MM.1S (cell line): ENCODE results near the gene RECQL5.

ENCODE experiments used
- DNase-seq: peaks from one replicate; pipeline ENCODE4 v3.0.0-alpha.2; 2015
- H2AFZ ChIP-seq: fragments of 300-600 bp; sonication (generic); 2 replicates; pipeline ENCODE4 v1.6.0; 2016; ENCODE audit warnings: antibody characterized with exemption, low read length
- H3F3A ChIP-seq: fragments of 300-600 bp; sonication (generic); 2 replicates; pipeline ENCODE4 v1.6.1; 2016; ENCODE audit warnings: mild to moderate bottlenecking, antibody characterized with exemption, low read length, moderate library complexity, mixed read lengths; ENCODE audit not compliant: insufficient read depth
- H3K27ac ChIP-seq: fragments of 300-600 bp; sonication (generic); 2 replicates; pipeline ENCODE4 v1.5.1; 2016; ENCODE audit warnings: mild to moderate bottlenecking, low read length
- H3K27me3 ChIP-seq: fragments of 300-600 bp; sonication (generic); replicated peaks from 2 replicates; pipeline ENCODE4 v1.6.0; 2016; ENCODE audit warnings: low read length; ENCODE audit not compliant: insufficient read depth
- H3K36me3 ChIP-seq: fragments of 300-600 bp; sonication (generic); replicated peaks from 2 replicates; pipeline ENCODE4 v1.6.1; 2016; ENCODE audit warnings: mild to moderate bottlenecking, low read length, mixed read lengths; ENCODE audit not compliant: insufficient read depth
- H3K4me1 ChIP-seq: fragments of 300-600 bp; sonication (generic); 2 replicates; pipeline ENCODE4 v1.6.1; 2016; ENCODE audit warnings: low read length, mixed read lengths
- H3K4me2 ChIP-seq: fragments of 300-600 bp; sonication (generic); 2 replicates; pipeline ENCODE4 v1.6.0; 2016; ENCODE audit warnings: low read depth, low read length
- H3K4me3 ChIP-seq: fragments of 300-600 bp; sonication (generic); 2 replicates; pipeline ENCODE4 v1.5.1; 2016; ENCODE audit warnings: low read length, mixed read lengths
- H3K79me2 ChIP-seq: fragments of 300-600 bp; sonication (generic); 2 replicates; pipeline ENCODE4 v1.6.1; 2016; ENCODE audit warnings: mixed run types, low read length, mixed read lengths
- H3K9ac ChIP-seq: fragments of 300-600 bp; sonication (generic); 2 replicates; pipeline ENCODE4 v1.6.1; 2016; ENCODE audit warnings: low read length, mixed read lengths
- H3K9me2 ChIP-seq: fragments of 300-600 bp; sonication (generic); replicated peaks from 2 replicates; pipeline ENCODE4 v1.6.1; 2016; ENCODE audit warnings: mild to moderate bottlenecking, low read length, mixed read lengths; ENCODE audit not compliant: insufficient read depth
- H3K9me3 ChIP-seq: fragments of 300-600 bp; sonication (generic); replicated peaks from 2 replicates; pipeline ENCODE4 v1.6.1; 2016; ENCODE audit warnings: mild to moderate bottlenecking, low read length, mixed read lengths; ENCODE audit not compliant: insufficient read depth
- H4K20me1 ChIP-seq: fragments of 300-600 bp; sonication (generic); 2 replicates; pipeline ENCODE4 v1.6.1; 2016; ENCODE audit warnings: mild to moderate bottlenecking, low read length, moderate library complexity, mixed read lengths; ENCODE audit not compliant: insufficient read depth
- CTCF ChIP-seq: fragments of 300-600 bp; sonication (generic); IDR thresholded peaks from 2 replicates; pipeline ENCODE4 v1.5.1; 2016; ENCODE audit warnings: antibody characterized with exemption, low read length, mixed read lengths
- EZH2 ChIP-seq: fragments of 300-600 bp; sonication (generic); optimal IDR thresholded peaks from 2 replicates; pipeline ENCODE3; 2017; ENCODE audit warnings: low read depth, mild to moderate bottlenecking, antibody characterized with exemption, low read length, mixed read lengths
- EZH2phosphoT487 ChIP-seq: fragments of 300-600 bp; sonication (generic); IDR thresholded peaks from 2 replicates; pipeline ENCODE4 v1.6.1; 2018; ENCODE audit warnings: antibody characterized with exemption, low read length

Gene RECQL5

DNA sequence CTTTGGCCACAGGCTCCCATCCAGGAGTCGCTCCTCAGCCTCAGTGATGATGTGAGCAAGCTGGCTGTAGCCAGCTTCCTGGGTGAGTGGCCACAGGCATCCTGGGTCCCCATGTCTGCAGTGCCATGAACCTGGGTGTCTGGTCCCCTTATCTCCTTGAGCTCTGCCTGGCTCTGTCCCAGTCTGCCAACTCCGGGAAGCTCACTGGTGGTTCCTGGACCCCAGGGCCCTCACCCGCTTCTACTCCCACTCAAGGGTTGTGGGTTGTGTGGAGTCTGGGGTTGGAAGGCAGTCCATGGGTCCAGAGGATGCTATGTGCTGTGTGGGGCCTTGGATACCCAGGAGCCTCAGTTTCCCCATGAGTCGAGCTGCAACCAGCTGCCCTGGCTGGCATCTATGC lies 45.5 kb downstream of the RECQL5 start:
- TF ChIP-seq CTCF (no peak), EZH2phosphoT487 (no peak), EZH2 (no peak)
- H3K9me3 ChIP-seq: no peaks in the 10 kb centered on the region
- H3K79me2 ChIP-seq: no peaks in the 10 kb centered on the region
- no peak overlapping the region for H2AFZ ChIP-seq
- no peaks in the 10 kb centered on the region for H4K20me1 ChIP-seq
- H3K27me3 ChIP-seq: peaks cover 60% of the 10 kb centered on the region
- no peak overlapping the region for H3K4me3 ChIP-seq
- no peaks in the 10 kb centered on the region for H3F3A ChIP-seq
- H3K27ac ChIP-seq: no peak overlapping the region
- H3K9me2 ChIP-seq: no peaks in the 10 kb centered on the region
- H3K4me1 ChIP-seq: no peaks in the 10 kb centered on the region
- H3K36me3 ChIP-seq: no peaks in the 10 kb centered on the region
- no peak overlapping the region for H3K9ac ChIP-seq
- no peak for DNase-seq
- H3K4me2 ChIP-seq: no peak overlapping the region

DNA sequence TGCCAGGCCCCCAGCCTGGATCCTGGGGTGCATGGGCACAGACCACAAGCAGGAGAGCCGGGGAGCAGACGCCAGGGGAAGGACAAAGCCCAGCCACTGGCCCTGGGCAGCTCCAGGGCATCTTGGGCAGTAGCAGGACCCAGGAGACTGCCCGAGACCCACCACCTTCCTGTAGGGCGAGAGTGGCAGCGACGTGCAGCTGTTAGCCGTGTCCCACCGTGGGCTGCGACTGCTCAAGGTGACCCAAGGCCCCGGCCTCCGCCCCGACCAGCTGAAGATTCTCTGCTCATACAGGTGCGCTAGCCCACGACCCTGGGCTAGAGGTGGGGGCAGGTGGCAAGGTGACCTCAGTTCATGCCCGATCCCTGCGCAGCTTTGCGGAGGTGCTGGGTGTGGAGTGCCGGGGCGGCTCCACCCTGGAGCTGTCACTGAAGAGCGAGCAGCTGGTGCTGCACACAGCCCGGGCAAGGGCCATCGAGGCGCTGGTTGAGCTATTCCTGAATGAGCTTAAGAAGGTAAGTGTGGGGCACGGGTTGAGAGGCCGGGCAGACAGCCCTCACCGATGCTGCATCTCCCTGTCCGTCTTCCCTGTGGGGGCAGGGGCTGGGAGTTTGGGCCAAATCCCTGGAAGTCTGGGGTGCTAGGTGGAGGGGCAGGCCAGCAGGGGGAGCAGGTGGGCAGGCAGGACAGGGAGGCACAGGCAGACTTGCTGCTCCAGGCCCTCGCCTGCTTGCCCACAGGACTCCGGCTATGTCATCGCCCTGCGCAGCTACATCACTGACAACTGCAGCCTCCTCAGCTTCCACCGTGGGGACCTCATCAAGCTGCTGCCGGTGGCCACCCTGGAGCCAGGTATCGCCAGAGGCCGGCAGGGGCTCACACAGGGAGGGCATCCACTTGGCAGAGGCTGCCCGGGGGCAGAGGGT lies 47.2 kb downstream of the RECQL5 start:
- H3K9me3 ChIP-seq: no peaks in the 10 kb centered on the region
- DNase-seq: peak; percentile 30
- H3K9me2 ChIP-seq: no peaks in the 10 kb centered on the region
- no peak overlapping the region for H3K4me2 ChIP-seq
- H3K27me3 ChIP-seq: peaks cover 77% of the 10 kb centered on the region
- TF ChIP-seq EZH2: no peak
- TF ChIP-seq CTCF: peak; percentile 66
- no peaks in the 10 kb centered on the region for H3F3A ChIP-seq
- no peaks in the 10 kb centered on the region for H3K79me2 ChIP-seq
- no peak overlapping the region for H3K27ac ChIP-seq
- no peaks in the 10 kb centered on the region for H4K20me1 ChIP-seq
- H3K9ac ChIP-seq: no peak overlapping the region
- no peaks in the 10 kb centered on the region for H3K36me3 ChIP-seq
- no peak overlapping the region for H2AFZ ChIP-seq
- no peak overlapping the region for H3K4me3 ChIP-seq
- H3K4me1 ChIP-seq: no peaks in the 10 kb centered on the region

GRCh38 chr17:75617675-75618074 lies 49.3 kb downstream of the RECQL5 start:
- no peaks in the 10 kb centered on the region for H3K9me3 ChIP-seq
- H3K27me3 ChIP-seq: peaks cover 96% of the 10 kb centered on the region
- no peak overlapping the region for H3K4me2 ChIP-seq
- H3K27ac ChIP-seq: no peak overlapping the region
- H3F3A ChIP-seq: no peaks in the 10 kb centered on the region
- DNase-seq: no peak
- H3K4me3 ChIP-seq: no peak overlapping the region
- no peaks in the 10 kb centered on the region for H3K4me1 ChIP-seq
- no peak overlapping the region for H3K9ac ChIP-seq
- H3K9me2 ChIP-seq: no peaks in the 10 kb centered on the region
- no peak overlapping the region for H2AFZ ChIP-seq
- no peaks in the 10 kb centered on the region for H4K20me1 ChIP-seq
- no peaks in the 10 kb centered on the region for H3K79me2 ChIP-seq
- no peak for TF ChIP-seq EZH2
- no peak for TF ChIP-seq EZH2phosphoT487
- TF ChIP-seq CTCF: no peak
- H3K36me3 ChIP-seq: no peaks in the 10 kb centered on the region
